CD1c-positive myeloid dendritic cell (primary cell): ENCODE data around the gene PPM1N.

Experiments used
- DNase-seq: peaks from one replicate; pipeline ENCODE4 v3.0.0-alpha.2; 2016; ENCODE audit errors: extremely low spot score

The PPM1N gene

GRCh38 chr19:45529420-45529785, 31.2 kb downstream of the PPM1N start:
- DNase-seq, result no peak

- no peak for DNase-seq
These were observed 33.1 kb downstream of the PPM1N start for GRCh38 chr19:45531349-45531748.

- no peak for DNase-seq
These were observed 41.2 kb downstream of the PPM1N start for GRCh38 chr19:45539459-45539858.

GRCh38 chr19:45542234-45542668, 44.0 kb downstream of the PPM1N start:
- DNase-seq, result no peak

GRCh38 chr19:45547211-45547770, 49.0 kb downstream of the PPM1N start:
- no peak for DNase-seq

- no peak for DNase-seq
These were observed 49.8 kb downstream of the PPM1N start for GRCh38 chr19:45547965-45548609.
